ENCODE data around the gene FOCAD. TPM values are rescaled to one million over a fixed set of nuclear protein-coding genes. Genes with fewer than 3 reads are reported as not detected.

FOCAD gene
- total and polyA plus RNA-seq, 2 of the 8 experiments (the other 6 are each of a cell fraction or from before 2014, with no cell fraction given) = 22.0 to 38.4 TPM

- 73% methylated on average over 3 of the region's 3 CpGs; no CpG with 5 or more reads in 1 of the 2 experiments for WGBS, 2 experiments (ENCODE audit: extremely low coverage in 1 of 2, insufficient coverage in 1 of 2, insufficient read length in 1 of 2, insufficient replicate concordance in 2 of 2, low coverage in 1 of 2, low lambda C conversion rate in 2 of 2, missing lambda C conversion rate in 1 of 2)
Measured at GRCh38 chr9:20662156-20662555, 21.9 kb upstream of the FOCAD start.

More at GRCh38 chr9:20662156-20662555, 21.9 kb upstream of the FOCAD start:
- TF ChIP-seq SIN3A (conservative IDR thresholded peaks at IDR 0.05 in 1 of 2, IDR thresholded peaks at IDR 0.05 in 1 of 2; ENCODE audit: low read depth in 1 of 2, low read length in 2 of 2) (no peak), GTF2F1 (IDR thresholded peaks at IDR 0.05; ENCODE audit: borderline replicate concordance, low read depth, low read length) (no peak), USF2 (IDR thresholded peaks at IDR 0.05; ENCODE audit: low read length) (no peak), POU5F1 (IDR thresholded peaks at IDR 0.05; ENCODE audit: low read depth, low read length) (no peak), KDM1A (IDR thresholded peaks at IDR 0.05; ENCODE audit: borderline replicate concordance, low read length) (no peak), JUN (IDR thresholded peaks at IDR 0.05; ENCODE audit: low read depth, low read length) (no peak), YY1 (IDR thresholded peaks at IDR 0.05; ENCODE audit: low read depth, low read length) (no peak), ASH2L (IDR thresholded peaks at IDR 0.05; ENCODE audit: low read length) (no peak), RAD21 (IDR thresholded peaks at IDR 0.05 in 1 of 2, conservative IDR thresholded peaks at IDR 0.05 in 1 of 2; ENCODE audit: low read depth in 2 of 2, low read length in 2 of 2) (no peak), TAF1 (IDR thresholded peaks at IDR 0.05; ENCODE audit: low read depth, low read length) (no peak)
- no peak overlapping the region for H2BK20ac ChIP-seq (ENCODE audit: low read length)
- CTCF ChIA-PET (ENCODE audit: partially characterized antibody) = interaction anchor here (0.7 to 0.8 kb wide), 2 partner anchors 19 to 291 kb away, joined by 3 read pairs; no protein-coding TSS in a partner anchor
- peaks cover 0 to 22% (median 3%) of the 10 kb centered on the region in 4 experiments; a peak in 3 of 7 replicates for H3K4me1 ChIP-seq (replicated peaks in 1 of 4; ENCODE audit: control insufficient read depth in 3 of 4, insufficient read depth in 4 of 4, low read length in 3 of 4)
- no peaks in the 10 kb centered on the region for H3K9me3 ChIP-seq (ENCODE audit: insufficient read depth in 2 of 2, low read depth in 1 of 2, low read length in 1 of 2)
- no peak overlapping the region for H3K9ac ChIP-seq (replicated peaks in 1 of 4; ENCODE audit: extremely low read depth in 1 of 4, low read depth in 3 of 4, low read length in 3 of 4)
- no peak overlapping the region for H4K8ac ChIP-seq (ENCODE audit: extremely low read depth, insufficient read depth, low read length)
- no peak overlapping the region for H2BK120ac ChIP-seq (replicated peaks; ENCODE audit: low read depth, low read length)
- no peak for DNase-seq (ENCODE audit: low read depth in 1 of 2, low spot score in 2 of 2)
- H2AFZ ChIP-seq (ENCODE audit: low read length) = no peak overlapping the region
- peaks cover 7% of the 10 kb centered on the region for H3K79me1 ChIP-seq (ENCODE audit: low read depth, low read length)
- no peak overlapping the region for H3K56ac ChIP-seq (replicated peaks; ENCODE audit: insufficient read length, low read depth, low read length)
- H4K20me1 ChIP-seq (replicated peaks in 1 of 2; ENCODE audit: control insufficient read depth in 1 of 2, insufficient read depth in 2 of 2, low read length in 2 of 2) = no peaks in the 10 kb centered on the region
- no peak overlapping the region for H2BK15ac ChIP-seq (ENCODE audit: low read length)
- H3K27me3 ChIP-seq (replicated peaks in 1 of 4; ENCODE audit: control insufficient read depth in 3 of 4, extremely low read depth in 1 of 4, insufficient read depth in 3 of 4, low read length in 3 of 4) = no peaks in the 10 kb centered on the region
- H2BK12ac ChIP-seq (ENCODE audit: low read depth, low read length) = no peak overlapping the region
- no peak overlapping the region for H3K14ac ChIP-seq (ENCODE audit: insufficient read length)
- H2AK5ac ChIP-seq (ENCODE audit: low read depth, low read length) = no peak overlapping the region
- 0 out of 8 replicates have a peak overlapping the region, but pooled peaks of 1 of the 4 experiments have one; percentile 30 for H3K4me3 ChIP-seq (ENCODE audit: extremely low read depth in 1 of 4, insufficient read depth in 2 of 4, low read depth in 3 of 4, low read length in 4 of 4)
- no peak overlapping the region for H3K4ac ChIP-seq (replicated peaks; ENCODE audit: insufficient read length, low read depth, low read length)
- H3K18ac ChIP-seq (ENCODE audit: extremely low read depth, low read length) = no peak overlapping the region; the same call in 1 of the 2 replicates
- H3K23ac ChIP-seq (ENCODE audit: insufficient read length) = no peak overlapping the region
- no peak overlapping the region for H2BK5ac ChIP-seq (ENCODE audit: low read depth, low read length)
- peak overlapping the region in 1 of 2 experiments; percentile 19; a peak in 2 of 4 replicates for H3K4me2 ChIP-seq (ENCODE audit: insufficient read depth in 1 of 2, low read depth in 2 of 2, low read length in 2 of 2)
- H4K91ac ChIP-seq (replicated peaks; ENCODE audit: insufficient read length, low read length) = no peak overlapping the region
- H3K36me3 ChIP-seq (ENCODE audit: control insufficient read depth in 2 of 4, insufficient read depth in 4 of 4, low read length in 3 of 4) = no peaks in the 10 kb centered on the region; a peak in 2 of 8 replicates
- FAIRE-seq = no peak
- peaks cover 9 to 76% of the 10 kb centered on the region in 2 experiments for H3K79me2 ChIP-seq (ENCODE audit: control insufficient read depth in 1 of 2, insufficient read depth in 2 of 2, low read length in 2 of 2)
- no peak overlapping the region for H4K5ac ChIP-seq (ENCODE audit: insufficient read length, low read depth, low read length)
- H3K23me2 ChIP-seq (ENCODE audit: low read depth, low read length) = peaks cover 5% of the 10 kb centered on the region
- H3K27ac ChIP-seq (ENCODE audit: low read depth, low read length) = no peak overlapping the region
- POLR2A ChIA-PET (ENCODE audit: partially characterized antibody) = interaction anchor here (0.6 to 1.9 kb wide), 7 partner anchors 10 to 221 kb away, joined by 3 to 7 read pairs (median 3); partner anchors contain the start of gene FOCAD

Measured in H1 (cell line).